ENCODE results near the gene GRB10.

The GRB10 gene

DNA sequence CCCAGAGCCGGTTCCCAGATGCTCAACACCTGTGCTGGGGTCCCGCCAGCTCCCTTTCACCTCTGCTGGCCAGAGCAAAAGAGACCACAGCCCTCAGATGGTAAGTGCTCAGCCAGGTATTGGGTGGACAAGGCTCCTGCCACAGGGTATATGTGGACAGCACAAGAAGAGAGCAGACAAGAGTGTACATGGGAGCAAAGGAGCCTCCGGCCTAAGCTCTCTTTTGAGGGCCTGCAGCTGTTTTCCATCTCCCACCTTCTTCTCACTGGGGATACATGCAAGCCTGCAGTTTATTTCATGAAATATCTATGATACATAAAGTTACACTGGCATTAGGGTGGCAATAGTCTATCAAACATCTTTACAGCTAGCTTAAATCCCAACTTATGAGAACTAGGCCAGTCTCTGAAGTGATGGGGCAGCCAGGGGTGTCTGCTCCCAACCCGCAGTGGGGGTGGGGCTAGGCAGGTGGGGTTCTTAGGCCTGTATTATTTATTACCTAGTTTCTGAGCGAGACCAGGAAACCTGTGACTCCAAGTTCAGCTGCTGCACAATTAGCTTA is 167.1 kb downstream of the GRB10 start:
- H3K4me3 ChIP-seq (ENCODE audit: low read depth, low read length) = no peak overlapping the region

DNA sequence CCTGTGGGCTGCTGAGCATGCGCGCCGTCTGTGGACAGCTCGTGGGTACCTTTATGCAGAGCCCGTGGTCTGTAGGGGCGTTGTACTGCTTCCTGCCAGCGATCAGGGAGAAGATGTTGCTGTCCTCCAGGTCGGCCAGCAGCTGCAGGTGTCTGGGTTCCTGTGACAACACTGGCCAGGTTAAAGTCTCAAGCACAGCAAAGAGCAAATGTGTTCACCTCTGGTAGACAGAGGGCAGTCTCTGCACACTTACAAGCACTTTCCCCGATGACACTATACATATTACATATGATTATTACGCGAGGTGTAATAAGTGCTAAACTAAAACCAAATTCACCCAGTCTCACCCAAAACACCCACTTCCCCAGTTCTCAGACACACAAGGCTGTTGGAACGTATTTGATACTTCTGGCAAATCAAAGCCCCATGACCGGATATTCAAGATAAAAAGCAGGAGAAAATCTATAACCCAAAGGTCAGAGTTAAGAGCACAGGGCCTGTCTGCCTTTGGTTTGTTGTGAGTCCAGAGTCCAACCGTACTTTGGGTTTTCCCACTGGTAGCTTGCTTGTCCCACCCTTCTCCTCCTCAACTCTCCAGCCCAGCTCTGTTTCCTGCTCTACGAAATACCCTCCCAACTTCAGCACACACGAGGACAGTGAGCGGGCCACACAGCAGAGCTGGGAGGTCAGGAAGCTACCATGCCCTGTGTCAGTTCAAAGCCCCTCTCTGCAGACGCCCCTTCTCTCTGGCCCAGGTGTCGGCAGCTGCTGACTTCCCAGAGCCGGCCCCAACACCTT is 167.8 kb downstream of the GRB10 start:
- no peak overlapping the region for H3K4me3 ChIP-seq (ENCODE audit: low read depth, low read length)

DNA sequence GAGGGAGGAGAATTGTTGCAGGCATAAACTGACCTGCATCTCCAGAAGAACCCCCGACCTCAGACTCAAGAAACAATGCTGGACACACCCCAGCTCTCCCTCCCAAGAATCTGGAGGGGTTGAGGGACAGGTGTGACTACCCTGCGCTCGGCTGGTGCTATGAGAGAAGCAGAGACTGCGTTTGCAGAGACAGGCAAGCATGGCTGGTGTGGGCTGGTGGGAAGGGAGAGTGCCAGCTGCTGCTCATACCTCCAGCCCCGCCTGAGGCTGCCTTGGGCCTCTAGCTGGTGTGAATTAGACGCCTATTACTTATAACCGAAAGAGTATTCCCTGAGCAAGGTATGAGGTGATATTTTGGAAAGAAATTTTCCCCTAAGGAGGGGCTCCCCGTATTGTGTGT is 169.2 kb downstream of the GRB10 start:
- no peak overlapping the region for H3K4me3 ChIP-seq (ENCODE audit: low read depth, low read length)

DNA sequence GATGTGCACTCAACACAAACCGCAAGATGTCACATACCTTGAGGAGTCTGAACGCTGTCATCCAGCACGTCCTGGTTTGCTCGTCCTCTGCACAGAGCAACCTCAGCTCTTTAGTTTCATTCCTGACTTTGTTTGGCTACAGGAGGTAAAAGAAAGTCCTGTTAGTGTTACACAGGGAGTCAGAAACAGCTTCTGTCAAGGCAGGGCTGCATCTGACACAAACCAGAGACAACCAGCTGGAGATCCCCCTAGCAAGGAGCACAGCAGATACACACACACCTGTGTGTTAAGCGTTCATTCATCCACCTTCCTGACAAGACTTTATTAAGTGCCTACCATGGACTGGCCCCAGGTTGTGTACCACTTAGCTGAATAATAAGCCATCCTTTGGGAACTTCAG is 170.0 kb downstream of the GRB10 start:
- no peak overlapping the region for H3K4me3 ChIP-seq (ENCODE audit: low read depth, low read length)

DNA sequence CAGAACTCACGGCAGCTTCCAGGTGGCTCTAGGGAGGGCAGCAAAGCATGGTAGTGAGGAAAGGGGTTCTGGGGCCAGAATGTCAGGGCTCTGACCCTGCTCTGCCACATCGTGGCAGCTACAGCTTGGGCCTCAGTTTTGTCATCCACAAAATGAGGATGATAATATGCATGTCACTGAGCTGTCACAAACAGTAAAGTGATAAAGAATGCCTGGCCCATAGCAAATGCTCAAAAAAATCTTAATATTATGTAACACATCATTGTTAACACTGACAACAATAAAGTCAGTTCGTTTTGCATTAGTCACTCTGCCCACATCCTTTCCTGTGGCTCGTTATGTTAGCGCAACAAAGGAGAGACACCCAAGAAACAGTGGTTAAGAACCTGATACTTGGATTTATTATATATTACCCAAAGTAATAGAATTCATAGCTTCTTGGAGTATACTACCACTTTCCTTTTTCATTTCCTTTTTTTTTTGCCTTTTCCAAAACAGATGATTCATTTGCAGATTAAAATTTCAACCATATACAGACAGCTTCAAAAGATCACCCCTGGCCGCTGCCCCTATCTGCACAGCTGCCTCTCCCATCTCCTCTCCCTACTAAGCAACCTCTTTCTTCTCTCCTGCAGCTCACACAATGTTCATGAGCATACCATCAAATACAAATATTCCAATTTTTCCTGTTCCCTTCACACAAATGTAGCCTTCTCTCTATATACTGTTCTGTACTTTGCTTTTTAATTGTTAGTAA is 172.0 kb downstream of the GRB10 start:
- H3K4me3 ChIP-seq (ENCODE audit: low read depth, low read length) = no peak overlapping the region

DNA sequence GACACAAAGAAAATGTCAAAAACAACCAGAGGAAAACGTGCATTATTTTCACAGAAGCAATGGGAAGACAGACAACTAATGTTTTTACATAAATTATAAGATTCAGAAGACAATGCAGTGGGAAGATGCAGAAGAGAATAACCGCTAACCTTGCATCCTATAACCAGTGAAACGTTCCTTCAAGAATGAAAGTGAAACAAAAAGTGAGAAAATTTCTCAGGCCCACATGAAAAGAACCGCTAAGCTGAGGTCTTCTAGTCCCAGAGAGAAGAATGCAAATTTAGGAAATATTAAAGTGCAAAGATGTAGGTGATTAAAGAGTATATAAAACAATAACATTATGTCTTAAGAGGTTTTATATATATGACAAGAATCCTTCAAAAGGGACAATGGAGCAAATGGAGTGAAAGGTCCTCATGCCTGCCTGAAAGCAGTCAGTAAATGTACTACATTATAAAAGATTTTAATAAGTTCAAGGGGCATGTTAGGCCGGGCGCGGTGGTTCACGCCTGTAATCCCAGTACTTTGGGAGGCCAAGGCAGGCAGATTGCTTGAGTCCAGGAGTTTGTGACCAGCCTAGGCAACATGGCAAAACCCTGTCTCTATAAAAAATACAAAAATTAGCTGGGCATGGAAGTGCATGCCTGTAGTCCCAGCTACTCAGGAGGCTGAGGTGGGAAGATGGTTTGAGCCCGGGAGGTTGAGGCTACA is 174.3 kb downstream of the GRB10 start:
- no peak overlapping the region for H3K4me3 ChIP-seq (ENCODE audit: low read depth, low read length)

DNA sequence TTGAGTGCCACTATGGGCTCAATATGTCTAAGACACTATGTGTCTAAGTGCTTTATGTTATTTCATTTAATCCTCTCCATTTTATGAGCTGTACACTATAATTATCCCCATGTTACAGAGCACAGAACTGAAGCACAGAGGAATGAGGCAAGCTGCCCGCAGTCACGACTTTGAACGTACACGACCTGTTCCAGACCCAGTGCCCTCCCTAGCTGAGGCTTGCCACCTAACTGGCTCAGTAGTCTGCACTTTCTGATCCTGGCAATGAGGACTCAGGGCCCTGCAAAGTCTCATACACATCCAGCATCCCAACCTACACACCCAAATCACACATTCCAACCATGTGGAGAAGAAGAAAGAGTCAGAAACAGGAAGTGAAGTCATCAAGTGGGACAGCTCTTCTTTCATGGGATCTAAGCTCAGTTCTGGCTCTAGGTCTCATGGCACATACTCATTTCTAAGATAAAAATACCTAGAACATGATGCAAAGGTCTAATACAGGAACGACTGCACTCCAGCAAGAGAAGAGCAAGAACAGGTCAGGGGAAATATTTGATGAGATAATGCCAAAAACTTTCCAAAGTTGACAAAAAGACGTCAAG is 175.1 kb downstream of the GRB10 start:
- no peak overlapping the region for H3K4me3 ChIP-seq (ENCODE audit: low read depth, low read length)

DNA sequence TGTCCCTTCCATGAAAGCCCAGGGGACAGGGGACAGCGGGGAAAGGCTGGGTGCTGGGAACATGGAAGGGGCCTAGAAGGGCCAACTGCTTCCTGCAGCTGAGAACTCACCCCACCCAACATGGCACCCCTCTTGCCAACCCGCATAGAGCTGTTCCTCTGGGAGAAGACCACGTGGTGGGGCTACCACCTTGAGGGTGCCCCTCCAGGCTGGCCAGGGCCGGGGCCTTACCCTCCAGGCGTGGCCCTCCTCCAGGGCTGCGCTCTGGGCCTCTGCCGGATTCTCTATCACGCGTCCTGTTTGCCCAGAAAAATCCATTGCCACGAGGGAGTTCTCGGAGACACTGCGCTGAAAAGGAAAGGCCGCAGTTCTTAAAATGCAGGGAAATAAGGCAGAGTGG is 177.6 kb downstream of the GRB10 start:
- H3K4me3 ChIP-seq (ENCODE audit: low read depth, low read length) = no peak overlapping the region

DNA sequence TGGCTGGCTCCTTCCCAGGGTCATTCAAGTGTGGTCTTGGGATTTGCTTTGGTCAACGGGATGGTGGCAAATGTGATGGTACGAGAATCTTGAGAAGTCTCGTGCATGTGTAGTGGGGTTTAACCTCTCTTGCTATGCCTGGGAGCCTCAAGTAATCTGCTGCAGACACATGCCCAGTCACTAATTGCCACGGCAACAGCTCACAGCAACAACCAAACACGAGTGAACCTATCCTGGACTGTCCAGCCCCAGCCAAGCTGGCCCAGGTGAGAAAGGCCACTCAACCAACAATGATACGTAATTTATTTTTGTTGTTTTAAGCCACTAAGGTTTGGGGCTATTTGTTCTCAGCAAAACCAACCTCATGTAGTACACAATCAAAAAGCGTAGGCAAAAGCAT is 179.4 kb downstream of the GRB10 start:
- no peak overlapping the region for H3K4me3 ChIP-seq (ENCODE audit: low read depth, low read length)

DNA sequence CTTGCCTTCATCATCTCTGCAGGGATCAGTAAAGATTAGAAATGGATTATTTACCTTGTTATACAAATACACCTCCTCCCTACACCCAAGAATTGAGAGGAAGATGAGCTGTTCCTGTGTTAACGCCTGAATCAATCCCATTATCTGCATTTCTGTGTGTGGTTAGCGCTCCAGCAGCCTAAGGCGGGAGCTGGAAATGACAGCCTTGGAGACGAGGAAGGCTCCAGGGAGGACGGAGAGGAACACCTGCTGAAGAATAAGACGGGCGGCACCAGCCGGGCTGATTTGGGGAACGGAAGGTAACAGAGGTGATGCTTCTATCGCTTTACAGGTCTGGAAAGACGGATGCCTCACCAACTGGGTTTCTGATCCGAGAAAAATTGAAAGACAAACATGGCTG is 183.3 kb downstream of the GRB10 start:
- no peak overlapping the region for H3K4me3 ChIP-seq (ENCODE audit: low read depth, low read length)

DNA sequence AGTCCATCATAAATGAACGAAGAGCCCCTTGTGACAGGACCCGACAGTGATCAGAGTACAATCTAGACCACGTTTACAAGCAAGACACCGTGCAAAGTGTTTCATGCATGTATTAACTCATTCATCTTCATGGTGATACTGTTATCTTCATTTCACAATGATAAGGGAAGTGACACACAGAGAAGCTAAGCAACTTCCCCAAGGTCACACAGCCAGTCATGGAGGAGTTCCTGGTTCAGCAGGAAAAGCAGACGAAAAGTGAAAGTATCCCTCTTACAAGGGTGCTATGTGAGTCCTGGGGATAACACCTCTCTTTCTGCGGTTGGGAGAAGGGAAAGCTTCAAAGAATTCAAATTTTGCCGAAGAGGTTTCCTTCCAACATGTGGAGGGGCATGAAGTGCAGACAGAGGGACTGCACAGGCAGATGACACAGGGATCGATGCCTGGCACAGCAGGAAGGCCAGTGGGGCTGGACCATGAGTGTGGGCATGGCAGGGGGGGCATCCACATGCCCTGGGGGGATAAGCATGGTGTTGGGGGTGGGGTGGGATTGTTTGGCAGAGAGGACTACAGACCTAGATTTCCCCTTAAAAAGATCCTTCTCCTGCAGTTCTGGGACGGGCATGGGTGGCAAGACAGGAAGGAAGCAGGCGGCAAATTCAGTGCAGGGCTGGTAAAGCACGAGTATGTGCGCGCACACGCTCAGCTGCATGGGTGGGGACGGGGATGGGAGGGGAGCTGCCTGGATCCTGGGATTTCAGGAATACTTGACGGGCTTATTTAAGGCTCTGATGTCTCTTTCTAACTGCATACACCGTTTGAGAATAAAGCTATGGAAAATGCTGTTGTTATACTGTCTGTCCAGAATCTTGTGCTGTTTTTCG is 184.0 kb downstream of the GRB10 start:
- H3K4me3 ChIP-seq (ENCODE audit: low read depth, low read length) = no peak overlapping the region

DNA sequence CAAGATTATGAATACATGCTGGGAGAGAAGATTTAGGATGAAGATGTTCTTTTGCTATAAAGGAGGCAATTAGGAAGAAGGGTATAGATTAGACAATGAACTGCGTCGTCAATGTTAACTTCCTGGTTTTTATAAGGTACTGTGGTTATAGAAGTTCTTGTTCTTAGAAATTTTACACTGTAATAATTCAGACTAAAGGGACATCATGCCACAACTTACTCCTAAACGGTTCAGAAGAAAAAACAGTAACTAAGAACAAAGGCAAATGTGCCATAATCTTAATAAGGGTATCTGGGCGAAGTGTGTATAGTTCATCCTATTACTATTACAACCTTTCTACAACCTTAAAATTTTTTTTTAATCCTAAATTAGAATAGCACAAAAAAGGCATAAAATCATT is 186.2 kb downstream of the GRB10 start:
- no peak overlapping the region for H3K4me3 ChIP-seq (ENCODE audit: low read depth, low read length)

DNA sequence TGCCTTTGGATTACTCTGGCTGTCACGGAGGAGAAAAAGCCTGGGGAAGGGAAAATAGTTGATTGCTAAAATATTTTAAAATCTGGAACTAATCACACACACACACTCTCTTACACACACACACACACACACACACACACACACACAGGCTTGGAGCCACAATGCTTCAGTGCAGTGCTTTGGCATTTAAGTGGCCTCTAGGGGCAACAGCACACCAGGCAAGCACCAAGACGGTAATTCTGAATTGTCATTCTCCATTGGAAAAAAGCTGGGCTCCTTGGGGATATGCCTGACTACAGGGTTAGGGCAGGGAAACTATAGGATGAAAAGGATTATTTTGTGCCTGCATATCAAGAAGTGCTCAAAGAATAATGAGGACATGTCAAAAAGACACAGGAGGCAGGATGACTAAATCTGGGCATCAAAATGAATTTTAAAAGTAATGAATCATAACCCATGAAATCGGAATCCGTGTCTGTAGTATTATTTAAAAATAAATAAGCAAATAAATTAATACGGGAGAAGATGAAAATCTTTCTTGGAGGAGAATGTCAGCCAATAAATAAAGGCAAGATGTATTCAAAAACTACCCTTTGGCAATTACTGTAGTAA is 187.1 kb downstream of the GRB10 start:
- no peak overlapping the region for H3K4me3 ChIP-seq (ENCODE audit: low read depth, low read length)

DNA sequence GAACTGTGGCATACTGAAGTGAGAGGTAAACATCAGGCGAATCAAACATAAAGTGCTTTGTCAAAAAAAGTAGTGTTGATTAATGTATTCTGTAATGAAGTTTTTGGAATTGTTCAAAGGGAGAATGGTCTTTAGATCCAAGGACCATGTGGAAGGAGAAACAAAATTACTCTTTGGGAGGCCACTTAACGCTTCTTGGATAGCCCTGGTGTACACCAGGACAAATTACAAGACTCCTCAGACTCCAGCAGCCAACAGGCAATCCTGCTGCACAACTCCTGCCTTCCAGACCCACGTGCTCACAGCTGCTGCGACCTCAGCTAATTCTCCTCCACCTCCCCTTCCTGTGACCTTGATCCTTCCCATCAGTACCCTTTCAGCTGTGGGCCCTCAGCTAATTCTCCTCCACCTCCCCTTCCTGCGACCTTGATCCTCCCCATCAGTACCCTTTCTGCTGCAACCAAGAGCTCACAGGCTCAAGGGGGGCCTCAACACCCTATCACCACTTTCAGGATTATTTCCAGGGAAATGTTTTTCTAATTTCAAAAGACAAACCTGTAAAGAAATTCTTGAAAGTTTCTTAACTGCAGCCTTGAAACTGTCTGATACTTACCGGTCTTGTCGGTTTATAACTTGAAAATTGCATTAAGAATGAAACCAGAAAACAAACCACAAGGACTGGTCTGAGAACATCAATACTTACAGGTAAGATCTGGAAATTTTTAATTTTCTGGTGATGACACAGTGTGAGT is 187.8 kb downstream of the GRB10 start:
- H3K4me3 ChIP-seq (ENCODE audit: low read depth, low read length) = no peak overlapping the region

DNA sequence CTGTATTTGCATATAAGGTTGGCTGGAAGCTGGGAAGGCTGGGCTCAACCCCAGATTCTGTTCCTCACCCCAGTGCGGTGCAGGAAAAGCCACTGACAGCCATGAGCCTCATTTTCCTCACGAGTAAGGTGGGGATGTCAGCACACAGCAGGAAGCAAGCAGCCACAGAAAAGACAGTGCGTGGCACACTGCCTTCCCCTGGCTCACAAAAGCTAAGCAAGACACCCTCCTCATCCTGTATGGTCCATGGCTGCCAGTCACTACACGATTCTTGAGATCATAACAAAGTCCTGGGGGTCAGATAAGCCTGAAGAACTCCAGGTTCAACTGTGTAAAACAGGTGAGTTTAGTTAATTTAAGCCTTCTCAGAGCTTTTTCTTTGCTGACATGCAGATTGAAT is 188.6 kb downstream of the GRB10 start:
- no peak overlapping the region for H3K4me3 ChIP-seq (ENCODE audit: low read depth, low read length)

DNA sequence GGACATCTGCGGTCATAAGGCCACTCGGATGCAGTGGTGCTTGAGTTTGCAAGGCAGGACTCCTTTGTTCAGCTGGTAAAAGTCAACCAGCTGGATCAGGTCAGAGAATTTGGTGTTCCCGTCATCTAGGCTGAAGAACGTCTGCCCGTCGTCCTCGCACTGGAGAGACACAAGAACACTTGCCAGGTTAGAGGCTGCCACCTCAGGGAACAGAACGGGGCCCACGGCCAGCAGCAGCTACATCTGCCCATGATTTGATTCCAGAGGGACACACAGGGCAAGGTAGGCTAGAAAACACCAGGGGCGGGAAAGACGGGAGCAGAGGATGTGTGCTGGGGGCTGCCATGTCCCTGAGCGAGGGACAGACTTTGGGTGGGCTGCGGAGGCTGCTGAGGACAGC is 189.8 kb downstream of the GRB10 start:
- H3K4me3 ChIP-seq (ENCODE audit: low read depth, low read length) = no peak overlapping the region

DNA sequence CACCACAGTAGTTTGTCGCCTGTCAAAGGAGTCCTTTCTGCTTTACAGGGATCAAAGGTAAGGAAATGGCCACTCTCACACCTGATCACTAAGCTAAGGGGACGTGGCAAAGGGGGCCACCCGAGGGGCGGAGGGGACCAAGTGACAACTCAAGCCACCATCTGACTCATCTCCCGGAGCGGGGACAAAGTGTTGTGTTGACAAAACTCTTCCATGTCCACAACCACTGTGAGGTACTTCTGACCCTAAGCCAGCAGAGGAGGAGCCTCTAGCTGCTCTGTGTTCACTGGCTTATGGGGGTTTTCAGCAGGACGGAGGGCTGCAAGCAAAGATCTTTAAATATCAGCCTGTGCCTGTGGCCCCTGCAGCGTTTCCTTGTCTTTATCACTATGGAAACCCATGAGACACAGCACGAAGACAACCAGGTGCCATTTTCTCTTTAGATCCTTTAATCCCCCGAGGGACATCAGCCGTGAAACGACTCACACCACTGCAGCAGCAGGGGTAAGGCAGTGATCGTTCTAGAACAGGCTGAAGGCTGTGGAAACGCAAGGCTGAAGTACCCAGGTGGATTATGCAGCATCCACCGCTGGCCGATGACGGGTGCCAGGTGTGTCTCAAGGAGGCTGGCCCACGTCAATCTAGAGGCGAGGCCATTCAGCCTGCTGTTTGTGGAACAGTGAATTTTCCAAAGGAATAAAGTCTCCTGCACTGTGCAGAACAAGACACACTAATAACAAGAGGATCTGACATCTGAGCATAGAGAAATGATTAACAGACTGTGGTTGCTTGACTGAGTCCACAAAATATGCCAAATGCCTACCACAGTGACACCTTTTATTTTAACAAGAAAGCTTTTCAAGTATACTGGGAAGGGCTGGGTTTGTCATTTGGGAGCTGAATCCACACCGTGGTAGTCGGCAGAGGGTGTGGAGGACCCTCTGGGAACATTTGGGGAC is 190.9 kb downstream of the GRB10 start:
- no peak overlapping the region for H3K4me3 ChIP-seq (ENCODE audit: low read depth, low read length)

DNA sequence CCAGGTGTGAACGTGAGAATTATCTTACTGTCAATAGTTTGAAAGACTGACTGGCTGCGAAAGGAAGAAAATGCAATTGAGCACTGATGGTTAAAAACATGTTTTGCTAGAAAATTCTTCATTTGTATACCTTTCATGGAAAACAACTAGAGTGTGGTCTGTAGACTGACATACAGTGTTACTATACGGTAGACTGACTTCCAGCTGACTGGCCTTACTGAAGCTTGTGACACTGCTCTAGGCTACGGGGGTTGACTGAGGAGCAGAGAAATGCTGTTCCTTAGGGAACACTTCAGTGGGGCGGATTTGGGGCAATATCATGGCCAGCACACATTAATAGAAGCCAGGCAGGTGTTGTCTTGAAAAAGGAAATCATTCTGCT is 191.6 kb downstream of the GRB10 start:
- no peak overlapping the region for H3K4me3 ChIP-seq (ENCODE audit: low read depth, low read length)

Measured in iPS-11a (cell line).